Measurements from ENCODE around the gene MBD3L4. TPM values are rescaled to one million over a fixed set of nuclear protein-coding genes. Genes with fewer than 3 reads are reported as not detected.
"Not testable (repeated sequence)": the region's sequence is repeated elsewhere in the genome, so short reads cannot be mapped to it uniquely, and the experiment has no call there.

The MBD3L4 gene
- polyA plus RNA-seq (ENCODE audit: insufficient read length in 4 of 4) = not detected

DNA sequence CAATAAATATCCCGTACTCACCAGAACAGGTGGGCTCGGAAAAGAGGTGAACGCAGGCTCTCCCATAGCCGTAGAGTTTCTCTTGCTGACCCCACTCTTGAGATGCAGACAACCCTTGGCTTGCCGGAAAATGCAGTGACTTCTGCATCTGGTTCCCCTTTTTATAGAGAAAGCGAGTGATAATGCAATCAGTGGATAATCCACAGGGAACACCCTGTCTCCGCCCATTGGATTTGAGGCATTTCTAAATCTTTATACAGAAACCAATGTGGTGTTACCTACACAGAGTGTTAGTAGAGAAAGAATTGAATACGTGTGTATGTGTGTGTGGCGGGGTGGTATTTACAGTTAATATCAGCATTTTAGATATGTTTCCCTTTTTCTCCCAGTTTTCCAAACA is at the start of gene MBD3L4:
TSS of gene MBD3L4 (minus strand) at position 101 of the 400 bp plus-strand sequence. CDS start at position 66, 35 bp downstream.
- DNase-seq (ENCODE audit: low read depth in 4 of 4, low spot score in 2 of 4) = not testable (repeated sequence)

DNA sequence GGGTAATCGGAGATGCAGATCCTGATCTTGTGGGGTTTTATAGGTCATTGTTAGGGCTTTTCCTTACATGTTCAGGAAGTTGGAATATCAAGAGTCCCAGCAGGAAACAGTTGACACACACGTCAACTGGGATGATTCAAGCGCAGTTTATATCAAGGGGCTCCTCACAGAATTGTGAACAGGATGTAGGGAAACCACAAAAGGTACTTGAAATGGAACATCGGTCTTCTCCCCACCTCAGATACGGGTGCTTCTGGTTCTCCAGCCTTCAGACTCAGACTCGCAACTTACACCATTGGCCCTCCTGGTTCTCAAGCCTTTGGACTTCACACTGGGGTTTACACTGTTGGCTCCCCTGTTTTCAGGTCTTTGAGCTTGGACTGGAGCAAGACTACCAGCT is 49.0 kb upstream of the MBD3L4 start:
- no peak for DNase-seq (ENCODE audit: low read depth in 4 of 4, low spot score in 2 of 4)

DNA sequence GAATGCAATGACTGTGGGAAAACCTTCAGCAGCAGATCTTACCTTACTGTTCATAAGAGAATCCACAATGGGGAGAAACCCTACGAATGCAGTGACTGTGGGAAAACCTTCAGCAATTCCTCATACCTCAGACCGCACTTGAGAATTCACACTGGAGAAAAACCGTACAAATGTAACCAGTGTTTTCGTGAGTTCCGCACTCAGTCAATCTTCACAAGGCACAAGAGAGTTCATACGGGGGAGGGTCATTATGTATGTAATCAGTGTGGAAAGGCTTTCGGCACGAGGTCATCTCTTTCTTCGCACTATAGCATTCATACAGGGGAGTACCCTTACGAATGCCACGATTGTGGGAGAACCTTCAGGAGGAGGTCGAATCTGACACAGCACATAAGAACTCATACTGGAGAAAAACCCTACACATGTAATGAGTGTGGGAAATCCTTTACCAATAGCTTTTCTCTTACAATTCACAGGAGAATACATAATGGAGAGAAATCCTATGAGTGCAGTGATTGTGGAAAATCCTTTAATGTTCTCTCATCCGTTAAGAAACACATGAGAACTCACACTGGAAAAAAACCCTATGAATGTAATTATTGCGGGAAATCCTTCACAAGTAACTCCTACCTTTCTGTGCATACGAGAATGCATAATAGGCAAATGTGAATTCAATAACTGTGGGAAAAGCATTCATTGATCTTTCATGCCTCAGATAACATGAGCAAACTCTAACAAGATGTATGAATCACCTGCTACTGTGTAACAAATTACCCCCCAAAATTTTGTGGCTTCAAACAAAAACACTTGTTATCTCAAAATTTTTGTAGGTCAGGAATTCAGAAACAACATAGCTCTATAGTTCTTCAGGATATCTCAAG is 43.3 kb upstream of the MBD3L4 start:
- no peak for DNase-seq (ENCODE audit: low read depth in 4 of 4, low spot score in 2 of 4)

DNA sequence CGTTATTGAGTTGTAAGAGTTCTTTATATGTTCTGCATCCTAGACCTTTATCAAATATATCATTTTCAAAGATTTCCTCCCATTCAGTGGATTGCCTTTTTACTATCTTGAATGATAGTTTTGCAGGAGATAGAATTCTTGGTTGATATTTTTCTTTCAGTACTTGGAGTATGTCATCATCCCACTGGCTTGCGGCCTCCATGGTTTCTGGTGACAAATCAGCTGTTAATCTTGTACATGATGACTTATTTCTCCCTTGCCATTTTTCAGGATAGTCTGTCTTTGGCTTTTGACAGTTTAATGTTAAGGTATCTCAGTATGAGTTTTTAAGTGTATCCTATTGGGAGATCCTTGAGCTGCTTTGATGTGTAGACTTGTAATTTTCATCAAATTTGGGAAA is 38.0 kb upstream of the MBD3L4 start:
- no peak for DNase-seq (ENCODE audit: low read depth in 4 of 4, low spot score in 2 of 4)

DNA sequence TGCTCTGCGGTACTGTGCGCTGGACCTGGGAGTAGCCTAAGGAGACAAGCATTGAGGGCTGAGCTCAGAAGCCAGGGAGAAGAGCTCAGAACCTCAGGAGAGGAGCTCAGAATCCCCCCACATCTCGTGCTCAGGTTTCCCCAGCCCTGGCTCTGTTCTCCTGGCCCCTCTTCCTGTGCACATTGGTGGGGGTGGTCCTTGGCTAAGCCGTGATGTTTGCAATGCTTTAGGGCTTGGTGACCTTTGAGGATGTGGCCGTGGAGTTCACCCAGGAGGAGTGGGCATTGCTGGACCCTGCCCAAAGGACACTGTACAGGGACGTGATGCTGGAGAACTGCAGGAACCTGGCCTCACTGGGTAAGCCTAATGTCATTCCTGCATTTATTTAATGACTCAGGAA is 36.2 kb upstream of the MBD3L4 start:
- no peak for DNase-seq (ENCODE audit: low read depth in 4 of 4, low spot score in 2 of 4)

DNA sequence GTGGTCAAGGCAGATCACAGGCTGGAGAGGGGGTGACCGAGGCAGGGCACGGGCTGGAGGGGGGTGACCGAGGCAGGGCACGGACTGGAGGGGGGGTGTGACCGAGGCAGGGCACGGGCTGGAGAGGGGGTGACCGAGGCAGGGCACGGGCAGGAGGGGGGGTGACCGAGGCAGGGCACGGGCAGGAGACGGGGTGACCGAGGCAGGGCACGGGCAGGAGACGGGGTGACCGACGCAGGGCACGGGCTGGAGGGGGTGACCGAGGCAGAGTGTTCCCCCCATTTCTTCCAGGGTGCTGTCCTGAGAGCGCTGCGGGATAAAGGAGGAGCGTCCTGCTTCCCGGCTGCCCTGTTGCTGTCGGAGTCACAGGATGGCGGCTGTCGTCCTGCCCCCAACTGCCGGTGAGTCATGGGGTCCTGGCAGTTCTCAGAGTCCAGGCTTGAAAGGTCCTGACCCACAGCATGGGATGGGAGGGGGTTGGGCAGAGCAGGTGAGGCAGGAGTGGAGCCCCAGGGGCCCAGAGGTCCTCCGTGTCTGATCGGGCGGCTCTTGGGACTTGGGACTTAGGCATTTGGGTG is 34.8 kb upstream of the MBD3L4 start:
- no peak for DNase-seq (ENCODE audit: low read depth in 4 of 4, low spot score in 2 of 4)

DNA sequence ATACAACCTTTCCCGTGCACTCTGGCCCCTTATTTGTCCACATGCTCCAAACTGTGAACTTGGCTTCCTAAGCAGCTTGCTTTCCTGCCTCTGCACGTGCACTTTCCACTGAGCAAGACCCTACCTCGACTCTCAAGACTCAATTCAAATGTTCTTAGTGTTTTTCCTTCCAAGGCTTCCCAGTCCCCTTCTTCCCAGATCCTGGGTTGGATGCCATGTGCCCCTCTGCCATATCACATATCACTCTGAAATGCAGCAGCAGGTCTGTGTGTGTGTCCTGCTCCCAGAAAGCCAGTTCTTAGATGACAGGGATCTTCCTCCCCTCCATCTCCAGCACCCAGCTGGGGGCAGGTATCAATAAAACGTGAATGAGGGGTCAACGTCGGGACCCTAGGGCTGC is 32.6 kb upstream of the MBD3L4 start:
- no peak for DNase-seq (ENCODE audit: low read depth in 4 of 4, low spot score in 2 of 4)

DNA sequence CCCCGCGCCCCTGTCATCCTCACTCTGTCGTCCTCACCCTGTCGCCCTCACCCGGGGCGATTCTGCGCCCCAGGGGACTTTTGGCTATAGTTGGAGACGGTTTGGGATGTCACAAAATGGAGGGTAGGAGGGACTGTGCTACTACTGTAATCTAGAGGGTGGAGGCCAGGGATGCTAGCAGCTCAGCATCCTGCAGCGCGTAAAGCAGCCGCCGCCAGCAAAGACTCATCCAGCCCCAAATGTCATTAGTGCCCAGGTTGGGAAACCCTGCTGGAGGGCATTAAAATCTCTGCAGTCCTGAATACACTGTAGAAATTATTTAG is 29.9 kb upstream of the MBD3L4 start:
- DNase-seq (ENCODE audit: low read depth in 4 of 4, low spot score in 2 of 4) = no peak

DNA sequence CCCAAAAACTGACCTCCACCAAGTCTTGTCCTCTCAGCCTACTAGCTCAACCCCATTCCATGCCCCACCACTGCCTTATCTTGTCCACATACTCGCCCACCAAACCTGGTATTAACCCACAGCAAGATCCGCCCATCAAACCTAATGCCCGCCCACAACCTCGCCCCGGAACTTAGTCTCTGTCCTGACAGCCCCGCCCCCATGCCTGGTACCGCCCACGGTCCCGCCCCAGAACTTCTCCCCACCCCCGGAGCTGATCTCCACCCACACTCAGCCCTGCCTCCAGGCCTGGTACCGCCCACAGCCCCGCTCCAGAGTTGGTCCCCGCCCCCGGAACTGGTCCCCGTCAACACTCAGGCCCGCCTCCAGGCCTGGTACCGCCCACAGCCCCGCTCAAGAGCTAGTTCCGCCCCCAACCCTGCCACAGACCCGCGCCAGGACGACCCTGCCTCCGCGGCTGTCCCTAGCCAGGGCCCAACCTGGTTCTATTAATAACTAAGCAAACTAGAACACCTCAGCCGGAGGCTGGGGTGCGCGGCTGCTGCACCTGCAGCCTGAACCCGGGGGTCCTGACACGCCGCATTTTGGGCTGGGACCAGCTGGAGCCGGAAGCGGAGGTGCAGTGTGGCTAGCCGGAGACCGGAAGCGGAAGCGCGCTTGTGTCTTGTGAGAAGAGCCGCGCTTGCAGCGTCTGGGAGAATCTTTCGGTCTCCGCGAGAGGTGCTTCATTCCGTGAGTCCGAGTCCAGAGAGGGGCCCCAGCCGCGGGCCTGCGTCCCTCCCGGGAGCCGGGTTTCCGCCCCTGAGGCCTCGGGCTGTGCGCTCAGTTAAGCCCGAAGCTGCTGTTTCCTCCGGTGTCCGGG is 29.3 kb upstream of the MBD3L4 start, which contains the start of gene ZNF557:
TSS of gene ZNF557 (plus strand) at position 662 of the 862 bp plus-strand sequence. CDS start 5,372 bp downstream, outside the sequence.
- DNase-seq (ENCODE audit: low read depth in 4 of 4, low spot score in 2 of 4) = peak; percentile 91 to 95 (median 93)

DNA sequence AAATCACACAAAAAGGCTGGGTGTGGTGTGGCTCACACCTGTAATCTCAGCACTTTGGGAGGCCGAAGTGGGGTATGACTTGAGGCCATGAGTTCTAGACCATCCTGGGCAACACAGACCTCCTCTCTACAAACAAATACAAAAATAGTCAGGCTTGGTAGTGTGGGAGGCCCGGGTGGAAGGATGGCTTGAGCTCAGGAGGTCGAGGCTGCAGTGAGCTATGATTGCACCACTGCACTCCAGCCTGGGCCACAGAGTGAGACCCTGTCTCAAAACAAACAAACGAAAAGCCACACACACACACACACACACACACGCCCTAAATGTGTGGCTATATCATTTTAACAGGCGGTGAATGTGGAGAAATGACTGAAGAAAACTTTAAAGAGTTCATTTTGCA is 28.6 kb upstream of the MBD3L4 start:
- DNase-seq (ENCODE audit: low read depth in 4 of 4, low spot score in 2 of 4) = no peak

DNA sequence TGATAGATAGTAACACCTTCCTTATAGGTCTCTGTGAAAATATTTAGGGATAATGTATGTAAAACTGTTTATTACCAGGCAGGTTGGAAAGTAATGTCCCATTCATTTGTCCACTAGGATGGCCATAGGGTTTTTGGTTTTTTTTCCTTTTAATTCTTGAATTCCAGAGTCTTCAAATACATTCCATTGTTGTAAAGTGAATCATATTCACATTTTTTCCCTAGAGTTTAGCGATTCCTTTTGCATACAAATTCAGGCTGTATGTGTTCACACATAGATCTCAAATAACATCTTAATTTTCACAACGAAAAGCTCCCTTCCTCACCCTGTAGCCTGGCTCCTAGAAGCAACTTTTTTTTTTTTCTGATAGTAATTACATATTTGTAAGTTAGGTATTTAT is 27.7 kb upstream of the MBD3L4 start:
- no peak for DNase-seq (ENCODE audit: low read depth in 4 of 4, low spot score in 2 of 4)

DNA sequence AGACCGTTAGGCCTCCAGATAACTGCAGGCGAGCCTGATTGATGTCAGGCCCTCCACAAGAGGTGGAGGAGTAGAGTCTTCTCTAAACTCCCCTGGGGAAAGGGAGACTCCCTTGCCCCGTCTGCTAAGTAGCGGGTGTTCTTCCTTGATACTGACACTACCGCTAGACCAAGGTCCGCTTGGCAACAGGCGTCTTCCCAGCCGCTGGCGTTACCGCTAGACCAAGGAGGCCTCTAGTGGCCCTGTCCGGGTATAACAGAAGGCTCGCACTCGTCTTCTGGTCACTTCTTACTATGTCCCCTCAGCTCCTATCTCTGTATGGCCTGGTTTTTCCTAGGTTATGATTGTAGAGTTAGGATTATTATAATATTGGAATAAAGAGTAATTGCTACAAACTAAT is 27.1 kb upstream of the MBD3L4 start:
- not testable (repeated sequence) for DNase-seq (ENCODE audit: low read depth in 4 of 4, low spot score in 2 of 4)

DNA sequence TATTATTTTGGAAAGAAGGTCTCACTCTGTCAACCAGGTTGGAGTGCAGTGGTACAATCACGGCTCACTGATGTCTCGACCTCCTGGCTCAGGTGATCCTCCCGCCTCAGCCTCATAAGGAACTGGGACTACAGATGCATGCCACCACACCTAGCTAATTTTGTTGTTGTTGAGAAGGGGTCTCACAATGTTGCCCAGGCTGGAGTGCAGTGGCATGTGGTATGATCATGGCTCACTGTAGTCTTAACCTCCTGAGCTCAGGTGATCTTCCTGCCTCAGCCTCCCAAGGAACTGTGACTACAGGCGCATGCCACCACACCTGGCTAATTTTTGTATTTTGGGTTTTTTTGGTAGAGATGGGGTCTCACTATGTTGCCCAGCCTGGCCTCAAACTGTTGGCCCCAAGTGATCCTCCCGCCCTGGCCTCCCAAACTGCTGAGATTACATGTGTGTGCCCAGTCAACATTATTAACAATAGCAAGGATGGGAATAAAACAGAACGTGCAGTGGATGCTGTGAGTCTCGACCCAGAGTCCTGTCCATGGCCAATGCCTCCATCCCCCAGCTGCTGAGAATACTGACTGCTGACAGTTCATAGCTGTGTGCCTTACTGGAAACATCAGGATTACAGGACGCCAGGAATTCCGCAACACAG is 23.9 kb upstream of the MBD3L4 start:
- DNase-seq (ENCODE audit: low read depth in 4 of 4, low spot score in 2 of 4) = no peak

DNA sequence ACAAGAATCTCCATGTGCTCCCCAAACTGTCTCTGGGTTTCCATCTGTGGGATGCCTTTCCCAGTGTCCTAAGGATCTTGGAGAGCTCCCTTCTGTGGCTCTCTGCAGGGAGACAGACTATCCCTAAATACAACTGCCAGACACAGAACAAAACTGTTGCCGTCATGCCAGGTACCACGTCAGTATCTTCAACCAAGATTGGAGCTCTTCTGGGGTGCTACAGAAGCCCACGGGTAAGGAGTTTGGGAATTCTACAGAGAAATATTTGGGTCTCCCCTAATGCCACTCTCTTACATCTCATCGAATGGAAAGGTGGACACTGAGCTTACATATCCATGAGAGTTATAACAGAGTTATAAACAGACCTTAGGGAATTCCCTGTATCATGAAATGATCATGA is 23.4 kb upstream of the MBD3L4 start:
- DNase-seq (ENCODE audit: low read depth in 4 of 4, low spot score in 2 of 4) = no peak

DNA sequence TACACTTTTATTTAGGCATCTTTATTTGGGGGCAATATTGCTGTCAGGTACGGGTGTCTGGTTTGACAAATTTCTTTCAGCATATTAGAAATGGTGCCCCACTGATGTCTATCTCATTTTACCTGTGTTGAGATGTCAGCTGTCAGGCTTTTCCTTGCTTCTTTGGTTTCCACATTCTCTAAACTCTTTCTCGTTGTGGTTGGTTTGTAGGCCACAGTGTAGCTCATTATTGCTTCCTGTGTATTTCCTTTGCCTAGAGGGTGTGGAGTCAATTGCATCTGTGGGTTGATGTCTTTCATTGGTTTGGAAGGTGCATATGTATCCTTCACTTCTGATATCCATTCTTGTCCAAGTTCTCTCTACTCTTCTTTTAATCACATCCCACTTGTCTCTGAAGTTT is 20.0 kb upstream of the MBD3L4 start:
- not testable (repeated sequence) for DNase-seq (ENCODE audit: low read depth in 4 of 4, low spot score in 2 of 4)

DNA sequence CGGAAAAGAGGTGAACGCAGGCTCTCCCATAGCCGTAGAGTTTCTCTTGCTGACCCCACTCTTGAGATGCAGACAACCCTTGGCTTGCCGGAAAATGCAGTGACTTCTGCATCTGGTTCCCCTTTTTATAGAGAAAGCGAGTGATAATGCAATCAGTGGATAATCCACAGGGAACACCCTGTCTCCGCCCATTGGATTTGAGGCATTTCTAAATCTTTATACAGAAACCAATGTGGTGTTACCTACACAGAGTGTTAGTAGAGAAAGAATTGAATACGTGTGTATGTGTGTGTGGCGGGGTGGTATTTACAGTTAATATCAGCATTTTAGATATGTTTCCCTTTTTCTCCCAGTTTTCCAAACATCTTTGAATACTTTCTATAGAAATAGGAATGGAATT is 18.6 kb upstream of the MBD3L4 start, which contains the start of gene MBD3L3:
TSS of gene MBD3L3 (minus strand) at position 101 of the 400 bp plus-strand sequence. CDS start at position 30, 71 bp downstream.
- not testable (repeated sequence) for DNase-seq (ENCODE audit: low read depth in 4 of 4, low spot score in 2 of 4)

DNA sequence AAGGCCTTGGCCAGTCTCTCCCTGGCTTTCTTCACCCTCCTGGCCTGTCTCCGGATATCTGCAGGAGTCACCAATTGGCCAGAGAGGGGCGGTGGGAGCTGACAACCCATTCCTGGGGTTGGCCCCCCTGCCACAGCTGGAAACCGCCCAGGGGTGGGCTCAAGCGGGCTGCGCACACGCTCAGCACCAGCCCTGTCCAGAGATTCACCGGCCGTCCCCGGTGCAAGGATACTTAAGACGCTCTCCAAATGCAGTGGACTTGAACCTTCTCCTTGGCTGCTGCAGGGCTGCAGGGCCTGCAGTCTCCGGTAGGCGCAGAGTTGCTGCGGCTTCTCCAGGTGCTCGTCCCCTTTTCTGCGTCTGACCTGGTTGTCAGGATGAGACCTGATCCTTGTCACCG is 16.4 kb upstream of the MBD3L4 start:
- DNase-seq (ENCODE audit: low read depth in 4 of 4, low spot score in 2 of 4) = not testable (repeated sequence)

DNA sequence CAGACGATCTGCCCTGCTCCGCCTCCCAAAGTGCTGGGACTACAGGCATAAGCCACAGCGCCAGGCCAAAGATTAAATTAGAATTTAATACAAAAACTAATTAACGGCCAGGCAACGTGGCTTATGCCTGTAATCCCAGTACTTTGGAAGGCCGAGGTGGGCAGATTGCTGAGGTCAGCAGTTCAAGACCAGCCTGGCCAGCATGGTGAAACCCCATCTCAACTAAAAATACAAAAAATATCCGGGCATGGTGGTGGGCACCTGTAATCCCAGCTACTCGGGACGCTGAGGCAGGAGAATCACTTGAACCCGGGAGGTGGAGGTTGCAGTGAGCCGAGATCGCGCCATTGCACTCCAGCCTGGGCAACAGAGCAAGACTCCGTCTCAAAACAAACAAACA is 15.7 kb upstream of the MBD3L4 start:
- not testable (repeated sequence) for DNase-seq (ENCODE audit: low read depth in 4 of 4, low spot score in 2 of 4)

DNA sequence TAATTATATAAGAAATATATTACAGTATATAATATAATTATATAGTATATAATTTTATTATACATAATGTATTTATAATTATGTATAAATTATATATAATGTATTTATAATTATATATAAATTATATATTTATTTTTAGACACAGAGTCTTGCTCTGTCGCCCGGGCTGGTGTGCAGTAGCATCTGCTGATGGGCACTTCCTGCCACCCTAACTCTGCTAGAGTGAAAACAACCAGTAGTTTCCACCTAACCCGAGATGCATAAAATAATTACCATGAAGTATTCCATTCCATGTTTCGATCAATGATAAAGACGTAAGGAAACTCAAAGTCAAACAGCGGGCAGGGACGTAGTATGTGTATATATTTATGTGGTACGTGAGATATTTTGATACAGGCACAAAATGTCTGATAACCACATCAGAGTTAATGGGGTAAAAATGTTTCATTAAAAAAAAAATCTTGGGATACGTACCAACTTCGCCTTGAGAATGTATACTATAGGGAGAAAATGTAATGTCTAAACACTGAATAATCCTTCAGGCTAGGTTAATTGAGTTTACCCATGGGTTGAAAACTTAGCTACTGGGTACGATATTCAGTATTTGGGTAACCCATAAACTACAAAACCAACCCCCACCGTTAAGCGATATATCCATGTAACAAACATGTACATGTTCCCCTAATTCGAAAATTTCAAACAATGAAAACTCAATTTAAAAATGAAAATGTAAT is 14.8 kb upstream of the MBD3L4 start:
- DNase-seq (ENCODE audit: low read depth in 4 of 4, low spot score in 2 of 4) = not testable (repeated sequence)

DNA sequence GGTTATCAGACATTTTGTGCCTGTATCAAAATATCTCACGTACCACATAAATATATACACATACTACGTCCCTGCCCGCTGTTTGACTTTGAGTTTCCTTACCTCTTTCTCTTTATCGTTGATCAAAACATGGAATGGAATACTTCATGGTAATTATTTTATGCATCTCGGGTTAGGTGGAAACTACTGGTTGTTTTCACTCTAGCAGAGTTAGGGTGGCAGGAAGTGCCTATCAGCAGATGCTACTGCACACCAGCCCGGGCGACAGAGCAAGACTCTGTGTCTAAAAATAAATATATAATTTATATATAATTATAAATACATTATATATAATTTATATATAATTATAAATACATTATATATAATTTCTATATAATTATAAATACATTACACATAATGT is 12.9 kb upstream of the MBD3L4 start:
- DNase-seq (ENCODE audit: low read depth in 4 of 4, low spot score in 2 of 4) = not testable (repeated sequence)

Measured in left renal cortex interstitium (tissue), 4 donors.